Nephron (organoid): ENCODE results near the gene GGA3.

Source experiments
- H3K27ac Mint-ChIP-seq, 3 experiments: 2 replicates each; pipeline ENCODE4 v1.8.0; 2020; ENCODE audit warnings: mixed read lengths in 3 of 3, mild to moderate bottlenecking in 2 of 3, moderate library complexity in 1 of 3
- H3K27me3 Mint-ChIP-seq: 2 replicates; pipeline ENCODE4 v1.8.0; 2021; ENCODE audit warnings: low read depth, mild to moderate bottlenecking, moderate library complexity, mixed read lengths
- H3K36me3 Mint-ChIP-seq: 2 replicates; pipeline ENCODE4 v1.8.0; 2020; ENCODE audit warnings: low read depth, mixed read lengths
- H3K4me1 Mint-ChIP-seq: 2 replicates; pipeline ENCODE4 v1.8.0; 2020; ENCODE audit warnings: mixed read lengths
- H3K4me3 Mint-ChIP-seq, 3 experiments: 2 replicates each; pipeline ENCODE4 v1.8.0; 2020; ENCODE audit warnings: mild to moderate bottlenecking in 3 of 3, mixed read lengths in 3 of 3, moderate library complexity in 2 of 3
- H3K9me3 Mint-ChIP-seq: 2 replicates; pipeline ENCODE4 v1.8.0; 2020; ENCODE audit warnings: mixed read lengths
- CTCF ChIP-seq, 3 experiments: fragments of 200-600 bp; sonication (generic); IDR thresholded peaks; one replicate each; pipeline ENCODE4 v1.5.0; 2021; ENCODE audit warnings: antibody characterized with exemption in 3 of 3; ENCODE audit not compliant: unreplicated experiment in 3 of 3

Gene GGA3

GRCh38 chr17:75232786-75233185, 28.6 kb downstream of the GGA3 start:
- no peak for TF ChIP-seq CTCF (IDR thresholded peaks at IDR 0.05; ENCODE audit: unreplicated experiment in 3 of 3)
- no peak overlapping the region for H3K4me3 Mint-ChIP-seq
- H3K27ac Mint-ChIP-seq: no peak overlapping the region
- H3K4me1 Mint-ChIP-seq: no peaks in the 10 kb centered on the region
- H3K9me3 Mint-ChIP-seq: no peaks in the 10 kb centered on the region
- peaks cover 68% of the 10 kb centered on the region for H3K36me3 Mint-ChIP-seq
- H3K27me3 Mint-ChIP-seq: peaks cover 3% of the 10 kb centered on the region

- Mint-ChIP-seq H3K4me3 (no peak overlapping the region), H3K27me3 (peaks cover 3% of the 10 kb centered on the region), H3K27ac (no peak overlapping the region), H3K9me3 (no peaks in the 10 kb centered on the region), H3K4me1 (no peaks in the 10 kb centered on the region), H3K36me3 (peaks cover 65% of the 10 kb centered on the region)
- no peak for TF ChIP-seq CTCF (IDR thresholded peaks at IDR 0.05; ENCODE audit: unreplicated experiment in 3 of 3)
These were observed 29.5 kb downstream of the GGA3 start for GRCh38 chr17:75231741-75232464.

GRCh38 chr17:75231071-75231470, 30.3 kb downstream of the GGA3 start:
- H3K4me1 Mint-ChIP-seq: no peaks in the 10 kb centered on the region
- H3K9me3 Mint-ChIP-seq: no peaks in the 10 kb centered on the region
- peaks cover 64% of the 10 kb centered on the region for H3K36me3 Mint-ChIP-seq
- H3K4me3 Mint-ChIP-seq: no peak overlapping the region
- H3K27me3 Mint-ChIP-seq: peaks cover 3% of the 10 kb centered on the region
- no peak overlapping the region for H3K27ac Mint-ChIP-seq
- no peak for TF ChIP-seq CTCF (IDR thresholded peaks at IDR 0.05; ENCODE audit: unreplicated experiment in 3 of 3)

- peaks cover 2% of the 10 kb centered on the region for H3K27me3 Mint-ChIP-seq
These were observed 32.6 kb downstream of the GGA3 start for GRCh38 chr17:75228847-75229246.

DNA sequence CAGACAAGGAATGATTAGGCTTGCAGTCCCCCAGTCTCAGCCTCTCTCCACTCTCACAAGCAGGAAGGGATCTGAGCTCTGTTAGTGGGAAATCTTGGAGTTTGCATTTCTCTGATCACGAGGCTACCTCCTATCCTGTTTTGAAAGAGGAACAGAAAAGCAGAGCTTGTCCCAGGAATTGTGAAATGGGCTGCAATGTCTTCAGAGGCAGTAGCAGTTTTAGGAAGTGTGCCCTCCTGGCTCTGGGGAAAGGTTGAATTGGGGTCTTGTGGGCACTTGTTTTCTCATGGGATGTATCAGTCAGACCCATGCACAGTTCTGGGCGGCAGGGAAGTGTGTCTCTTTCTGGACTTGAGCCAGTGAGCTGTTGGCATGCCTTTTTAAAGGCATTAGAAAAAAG, 33.1 kb downstream of the GGA3 start:
- TF ChIP-seq CTCF (IDR thresholded peaks at IDR 0.05; ENCODE audit: unreplicated experiment in 3 of 3): no peak
- H3K27me3 Mint-ChIP-seq: no peaks in the 10 kb centered on the region
- H3K4me1 Mint-ChIP-seq: no peaks in the 10 kb centered on the region
- H3K4me3 Mint-ChIP-seq: no peak overlapping the region
- no peak overlapping the region for H3K27ac Mint-ChIP-seq
- peaks cover 72% of the 10 kb centered on the region for H3K36me3 Mint-ChIP-seq
- no peaks in the 10 kb centered on the region for H3K9me3 Mint-ChIP-seq

More at GRCh38 chr17:75228847-75229246, 32.6 kb downstream of the GGA3 start:
- H3K27ac Mint-ChIP-seq: no peak overlapping the region
- H3K9me3 Mint-ChIP-seq: no peaks in the 10 kb centered on the region
- H3K4me1 Mint-ChIP-seq: no peaks in the 10 kb centered on the region
- H3K36me3 Mint-ChIP-seq: peaks cover 69% of the 10 kb centered on the region
- no peak overlapping the region for H3K4me3 Mint-ChIP-seq
- no peak for TF ChIP-seq CTCF (IDR thresholded peaks at IDR 0.05; ENCODE audit: unreplicated experiment in 3 of 3)

DNA sequence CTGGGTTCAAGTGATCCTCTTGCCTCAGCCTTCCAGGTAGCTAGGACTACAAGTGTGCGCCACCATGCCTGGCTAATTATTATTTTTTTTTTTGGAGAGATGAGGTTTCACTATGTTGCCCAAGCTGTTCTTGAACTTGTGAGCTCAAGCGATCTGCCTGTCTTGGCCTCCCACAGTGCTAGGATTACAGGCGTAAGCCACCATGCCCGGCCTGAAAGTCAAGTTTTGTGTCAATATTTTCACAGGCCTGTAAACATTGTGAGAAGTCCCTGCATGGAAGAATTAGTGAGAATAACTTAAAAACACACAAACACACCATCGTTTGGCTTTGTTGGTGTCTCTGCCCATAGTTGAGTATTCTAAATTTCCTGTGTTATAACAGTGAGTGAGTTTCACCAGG, 33.7 kb downstream of the GGA3 start:
- no peak overlapping the region for H3K4me3 Mint-ChIP-seq
- no peaks in the 10 kb centered on the region for H3K27me3 Mint-ChIP-seq
- no peak for TF ChIP-seq CTCF (IDR thresholded peaks at IDR 0.05; ENCODE audit: unreplicated experiment in 3 of 3)
- peaks cover 71% of the 10 kb centered on the region for H3K36me3 Mint-ChIP-seq
- no peak overlapping the region for H3K27ac Mint-ChIP-seq
- H3K9me3 Mint-ChIP-seq: no peaks in the 10 kb centered on the region
- H3K4me1 Mint-ChIP-seq: no peaks in the 10 kb centered on the region
